WTC11 (cell line): ENCODE measurements around the gene MRPL32. TPM values are rescaled to one million over a fixed set of nuclear protein-coding genes. Genes with fewer than 3 reads are reported as not detected.

Experiments used
- ATAC-seq: fragments of 200-7000 bp; cut with Tn5 transposase; 2 replicates; pipeline ENCODE4 v1.10.0; 2021; ENCODE audit warnings: mild to moderate bottlenecking, moderate library complexity
- CTCF ChIA-PET: fragments of 300-600 bp; sonication (Branson Sonifier 250); formaldehyde crosslinking; loops from one replicate; lab custom pipeline; 2021; ENCODE audit warnings: antibody characterized with exemption; lab: Charles Lee
- POLR2A ChIA-PET: fragments of 350-600 bp; sonication (Branson Sonifier 250); formaldehyde crosslinking; loops from one replicate; lab custom pipeline; 2021; ENCODE audit warnings: antibody characterized with exemption; lab: Charles Lee
- DNase-seq: peaks from one replicate; pipeline ENCODE4 v3.0.0; 2021; ENCODE audit warnings: low spot score
- H3K27ac Mint-ChIP-seq: 2 replicates; pipeline ENCODE4 v1.8.0; 2021; ENCODE audit warnings: mixed read lengths
- H3K27me3 Mint-ChIP-seq: 2 replicates; pipeline ENCODE4 v1.8.0; 2021; ENCODE audit warnings: low read depth, mild to moderate bottlenecking, moderate library complexity, mixed read lengths
- H3K36me3 Mint-ChIP-seq: 2 replicates; pipeline ENCODE4 v1.8.0; 2021; ENCODE audit warnings: mixed read lengths
- H3K4me1 Mint-ChIP-seq: 2 replicates; pipeline ENCODE4 v1.8.0; 2022; ENCODE audit warnings: mixed read lengths
- H3K4me3 Mint-ChIP-seq: 2 replicates; pipeline ENCODE4 v1.8.0; 2021; ENCODE audit warnings: mild to moderate bottlenecking, moderate library complexity, mixed read lengths
- H3K9me3 Mint-ChIP-seq: 2 replicates; pipeline ENCODE4 v1.8.0; 2021; ENCODE audit warnings: mixed read lengths
- AFF4 ChIP-seq: sonication (generic); formaldehyde crosslinking; IDR thresholded peaks from 2 replicates; pipeline ENCODE4 v1.8.1; 2023; ENCODE audit warnings: mild to moderate bottlenecking, missing genetic modification reagents, borderline replicate concordance
- ATF1 ChIP-seq: sonication (generic); formaldehyde crosslinking; IDR thresholded peaks from 2 replicates; pipeline ENCODE4 v1.8.1; 2023; ENCODE audit warnings: mild to moderate bottlenecking, moderate library complexity, missing genetic modification reagents
- ELF4 ChIP-seq: sonication (generic); formaldehyde crosslinking; IDR thresholded peaks from 2 replicates; pipeline ENCODE4 v1.8.1; 2022; ENCODE audit warnings: low read depth, mild to moderate bottlenecking, moderate library complexity, missing genetic modification reagents
- EMX1 ChIP-seq: fragments of 250-450 bp; sonication (Bioruptor Pico); IDR thresholded peaks from 2 replicates; pipeline ENCODE4 v1.8.0; 2021; ENCODE audit warnings: mild to moderate bottlenecking
- GRHL2 ChIP-seq: fragments of 250-450 bp; sonication (Bioruptor Pico); IDR thresholded peaks from 2 replicates; pipeline ENCODE4 v1.8.0; 2022; ENCODE audit warnings: mild to moderate bottlenecking, moderate library complexity; ENCODE audit not compliant: insufficient replicate concordance, severe bottlenecking
- HMGA2 ChIP-seq: fragments of 250-450 bp; sonication (Bioruptor Pico); IDR thresholded peaks from 2 replicates; pipeline ENCODE4 v1.4.0; 2021; ENCODE audit warnings: mild to moderate bottlenecking, moderate library complexity
- JAZF1 ChIP-seq: fragments of 250-450 bp; sonication (Bioruptor Pico); IDR thresholded peaks from 2 replicates; pipeline ENCODE4 v1.9.0; 2021; ENCODE audit warnings: moderate library complexity, mild to moderate bottlenecking, inconsistent platforms
- JUN ChIP-seq: sonication (generic); formaldehyde crosslinking; IDR thresholded peaks from 2 replicates; pipeline ENCODE4 v1.8.0; 2023; ENCODE audit warnings: mild to moderate bottlenecking, missing genetic modification reagents
- MAX ChIP-seq: sonication (generic); formaldehyde crosslinking; IDR thresholded peaks from 2 replicates; pipeline ENCODE4 v1.8.0; 2022; ENCODE audit warnings: mild to moderate bottlenecking, missing genetic modification reagents
- MXD4 ChIP-seq: fragments of 250-450 bp; sonication (Bioruptor Pico); IDR thresholded peaks from 2 replicates; pipeline ENCODE4 v1.8.0; 2021; ENCODE audit warnings: mild to moderate bottlenecking, moderate library complexity, borderline replicate concordance
- OVOL2 ChIP-seq: fragments of 250-450 bp; sonication (Bioruptor Pico); IDR thresholded peaks from 2 replicates; pipeline ENCODE4 v1.9.0; 2021; ENCODE audit warnings: mild to moderate bottlenecking, borderline replicate concordance
- PRDM15 ChIP-seq: sonication (generic); formaldehyde crosslinking; IDR thresholded peaks from 2 replicates; pipeline ENCODE4 v1.8.0; 2022; ENCODE audit warnings: missing genetic modification reagents
- RELA ChIP-seq: sonication (generic); formaldehyde crosslinking; IDR thresholded peaks from 2 replicates; pipeline ENCODE4 v1.8.1; 2022; ENCODE audit warnings: missing genetic modification reagents, mild to moderate bottlenecking, borderline replicate concordance
- SMAD4 ChIP-seq: sonication (generic); formaldehyde crosslinking; IDR thresholded peaks from 2 replicates; pipeline ENCODE4 v1.8.0; 2022; ENCODE audit warnings: mild to moderate bottlenecking, missing genetic modification reagents
- SP1 ChIP-seq: sonication (generic); formaldehyde crosslinking; conservative IDR thresholded peaks from 2 replicates; pipeline ENCODE4 v1.8.1; 2022; ENCODE audit warnings: missing genetic modification reagents
- ZNF396 ChIP-seq: fragments of 250-450 bp; sonication (Bioruptor Pico); IDR thresholded peaks from 2 replicates; pipeline ENCODE4 v1.8.0; 2021; ENCODE audit warnings: mild to moderate bottlenecking, moderate library complexity, borderline replicate concordance
- ZNF425 ChIP-seq: fragments of 250-450 bp; sonication (Bioruptor Pico); conservative IDR thresholded peaks from 2 replicates; pipeline ENCODE4 v1.9.0; 2021; ENCODE audit warnings: mild to moderate bottlenecking
- ZNF532 ChIP-seq: fragments of 250-450 bp; sonication (Bioruptor Pico); IDR thresholded peaks from 2 replicates; pipeline ENCODE4 v1.9.0; 2021; ENCODE audit warnings: mild to moderate bottlenecking, borderline replicate concordance
- ZSCAN18 ChIP-seq: fragments of 250-450 bp; sonication (Bioruptor Pico); IDR thresholded peaks from 2 replicates; pipeline ENCODE4 v2.1.2; 2022; ENCODE audit warnings: mild to moderate bottlenecking, moderate library complexity
- total RNA-seq: library from RNA; stranded (reverse); gene quantifications from 3 replicates; pipeline ENCODE4 v1.2.3, GENCODE V29; 2021

Gene MRPL32
- total RNA-seq, 1 experiment from 2014 or later: 84.4 TPM

GRCh38 chr7:42980514-42980913, 48.3 kb downstream of the MRPL32 start:
- ChIA-PET CTCF (no interaction called here), POLR2A (no interaction called here)
- Mint-ChIP-seq H3K4me1 (no peaks in the 10 kb centered on the region), H3K4me3 (no peak overlapping the region), H3K27me3 (no peaks in the 10 kb centered on the region)
- DNase-seq (no peak), ATAC-seq (no peak)
- TF ChIP-seq ZNF425 (no peak), SP1 (no peak), AFF4 (CRISPR knock-in tag) (no peak)
- TF ChIP-seq, all 79 proteins: peak for 0
- peaks cover 6% of the 10 kb centered on the region for H3K36me3 Mint-ChIP-seq
- H3K9me3 Mint-ChIP-seq: peaks cover 33% of the 10 kb centered on the region
- no peak overlapping the region for H3K27ac Mint-ChIP-seq

- H3K27ac Mint-ChIP-seq: no peak overlapping the region
- DNase-seq: no peak
- ATAC-seq: no peak
- POLR2A ChIA-PET: no interaction called here
- peaks cover 6% of the 10 kb centered on the region for H3K36me3 Mint-ChIP-seq
- no peak for TF ChIP-seq PRDM15
- no peak for TF ChIP-seq MAX (CRISPR knock-in tag)
- TF ChIP-seq OVOL2 (CRISPR knock-in tag): no peak
- TF ChIP-seq HMGA2: no peak
- no peak for TF ChIP-seq JUN (CRISPR knock-in tag)
- TF ChIP-seq JAZF1 (CRISPR knock-in tag): no peak
- no peak for TF ChIP-seq ATF1 (CRISPR knock-in tag)
- no peak for TF ChIP-seq ZNF532 (CRISPR knock-in tag)
- TF ChIP-seq ELF4 (CRISPR knock-in tag): no peak
- no peak for TF ChIP-seq RELA (CRISPR knock-in tag)
- TF ChIP-seq GRHL2 (CRISPR knock-in tag): no peak
- no peak for TF ChIP-seq SMAD4 (CRISPR knock-in tag)
- TF ChIP-seq ZNF396 (CRISPR knock-in tag): no peak
- no peak for TF ChIP-seq ZSCAN18
- no peak for TF ChIP-seq MXD4 (CRISPR knock-in tag)
- no peak for TF ChIP-seq EMX1 (CRISPR knock-in tag)
- CTCF ChIA-PET: interaction anchor here (1.0 to 2.5 kb wide), 7 partner anchors 9 to 280 kb away, joined by 5 to 37 read pairs (median 9); no protein-coding TSS in a partner anchor
- H3K4me3 Mint-ChIP-seq: no peak overlapping the region
- peaks cover 41% of the 10 kb centered on the region for H3K9me3 Mint-ChIP-seq
- no peaks in the 10 kb centered on the region for H3K4me1 Mint-ChIP-seq
- no peaks in the 10 kb centered on the region for H3K27me3 Mint-ChIP-seq
Observed at GRCh38 chr7:42981601-42982000, 49.4 kb downstream of the MRPL32 start.
